ENCODE results near the gene TLE7. TPM values are rescaled to one million over a fixed set of nuclear protein-coding genes. Genes with fewer than 3 reads are reported as not detected.

TLE7 gene
- not detected for total RNA-seq

GRCh38 chr16:71442051-71442440 lies at the start of gene TLE7:
Gene TLE7 (minus strand): TSS chr16:71442054. CDS start chr16:71433324, 8,730 bp downstream.

GRCh38 chr16:71489122-71489521 lies 47.3 kb upstream of the TLE7 start, which contains the start of gene ZNF19:
Gene ZNF19 (minus strand): TSS chr16:71489324. CDS start chr16:71482114, 7,210 bp downstream.

GRCh38 chr16:71461686-71462648 lies 20.1 kb upstream of the TLE7 start, which contains the start of gene ZNF23:
Gene ZNF23 (minus strand): TSS chr16:71462247. CDS start chr16:71456796, 5,451 bp downstream.

Other genes with a start within 250 kb of the TLE7 start
- gene HYDIN, start 211.3 kb downstream of the TLE7 start, total RNA-seq, result 75.1 TPM
- gene CMTR2, start 152.7 kb downstream of the TLE7 start, total RNA-seq, result 38.8 TPM
- 17.8 TPM for gene CALB2, start 83.3 kb downstream of the TLE7 start, total RNA-seq
- gene ZNF23, start 20.2 kb upstream of the TLE7 start, total RNA-seq, result 30.7 TPM
- 12.2 TPM for gene ZNF19, start 47.3 kb upstream of the TLE7 start, total RNA-seq
- gene CHST4, start 84.4 kb upstream of the TLE7 start, total RNA-seq, result not detected
- gene TAT, start 135.0 kb upstream of the TLE7 start, total RNA-seq, result not detected
- not detected for gene MARVELD3, start 184.1 kb upstream of the TLE7 start, total RNA-seq